Prostate gland (tissue), 2 donors: ENCODE measurements around the gene ISG20.

Experiments
- CTCF ChIP-seq, 4 experiments: fragments of 200-600 bp in 2 of 4; fragments of 450-650 bp in 2 of 4; sonication (generic) in 2 of 4; IDR thresholded peaks; 1 replicate in 3 of 4; 2 replicates in 1 of 4; pipeline ENCODE4 v1.5.1; 2016 to 2019; ENCODE audit warnings: antibody characterized with exemption in 4 of 4, mild to moderate bottlenecking in 2 of 4, moderate library complexity in 2 of 4
- POLR2A ChIP-seq: fragments of 450-650 bp; IDR thresholded peaks from one replicate; pipeline ENCODE4 v1.6.1; 2016; ENCODE audit warnings: antibody characterized with exemption, mild to moderate bottlenecking
- POLR2AphosphoS5 ChIP-seq: sonication (generic); formaldehyde crosslinking; IDR thresholded peaks from one replicate; pipeline ENCODE4 v1.6.1; 2017; ENCODE audit warnings: antibody characterized with exemption

DNA sequence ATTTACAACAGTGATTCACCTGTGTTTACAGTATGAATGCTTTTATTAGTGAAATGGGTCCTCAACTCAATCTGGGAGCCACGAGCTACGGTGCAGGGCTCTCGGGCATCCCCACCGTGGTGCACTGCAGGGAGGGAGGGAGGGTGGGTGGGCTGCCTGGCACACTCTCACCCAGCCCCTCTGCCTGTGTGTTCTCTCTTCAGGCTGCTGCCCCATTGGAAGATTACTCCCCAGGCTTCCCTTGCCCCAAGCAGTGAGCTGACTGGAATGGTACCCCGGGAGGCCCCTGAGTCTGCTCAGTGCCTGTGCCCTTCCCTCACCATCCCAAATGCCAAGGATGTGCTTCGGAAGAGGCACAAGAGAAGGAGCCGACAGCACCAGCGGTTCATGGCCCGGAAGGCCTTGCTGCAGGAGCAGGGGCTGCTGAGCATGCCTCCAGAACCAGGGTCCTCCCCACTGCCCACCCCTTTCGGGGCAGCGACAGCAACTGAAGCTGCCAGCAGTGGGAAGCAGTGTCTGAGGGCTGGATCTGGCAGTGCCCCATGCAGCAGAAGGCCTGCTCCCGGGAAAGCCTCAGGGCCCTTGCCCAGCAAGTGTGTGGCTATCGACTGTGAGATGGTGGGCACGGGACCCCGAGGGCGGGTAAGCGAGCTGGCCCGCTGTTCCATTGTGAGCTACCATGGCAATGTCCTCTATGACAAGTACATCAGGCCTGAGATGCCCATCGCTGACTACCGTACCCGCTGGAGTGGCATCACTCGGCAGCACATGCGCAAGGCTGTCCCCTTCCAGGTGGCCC is 12.7 kb upstream of the ISG20 start:
- no peak for TF ChIP-seq CTCF (IDR thresholded peaks at IDR 0.05)
- no peak for TF ChIP-seq POLR2A
- no peak for TF ChIP-seq POLR2AphosphoS5
